Transverse colon (tissue), 4 donors: ENCODE results near the gene FBP2. TPM values are rescaled to one million over a fixed set of nuclear protein-coding genes. Genes with fewer than 3 reads are reported as not detected.

Experiments
- DNase-seq: peaks from one replicate; pipeline ENCODE4 v3.0.0-alpha.2; 2019
- H3K27ac ChIP-seq, 4 donors: fragments of 200-600 bp; sonication (generic); 2 replicates each; pipeline ENCODE4 v1.5.1; 2016 to 2018; ENCODE audit warnings: inconsistent platforms in 4 of 4
- H3K27me3 ChIP-seq: fragments of 200-600 bp; sonication (generic); 2 replicates; pipeline ENCODE4 v1.5.1; 2017; ENCODE audit warnings: inconsistent platforms
- H3K36me3 ChIP-seq, 4 donors: fragments of 200-600 bp; sonication (generic); 2 replicates each; pipeline ENCODE4 v1.5.1; 2017 to 2019; ENCODE audit warnings: inconsistent platforms in 4 of 4
- H3K4me1 ChIP-seq, 4 donors: fragments of 200-600 bp; sonication (generic); 2 replicates each; pipeline ENCODE4 v1.5.1; 2017 to 2020; ENCODE audit warnings: inconsistent platforms in 4 of 4
- H3K4me3 ChIP-seq, 4 donors: fragments of 200-600 bp; sonication (generic); 1 replicate in 1 of 4; 2 replicates in 3 of 4; pipeline versions ENCODE4 v1.5.1 to v1.6.1; 2017 to 2019; ENCODE audit warnings: inconsistent platforms in 4 of 4
- H3K9me3 ChIP-seq, 2 donors: fragments of 200-600 bp; sonication (generic); 2 replicates each; pipeline ENCODE4 v1.5.1; 2017 to 2019; ENCODE audit warnings: inconsistent platforms in 2 of 2
- CTCF ChIP-seq, 5 experiments: fragments of 200-600 bp in 3 of 5; fragments of 450-650 bp in 2 of 5; sonication (generic) in 3 of 5; IDR thresholded peaks; 1 replicate in 2 of 5; 2 replicates in 3 of 5; pipeline ENCODE4 v1.5.1; 2016 to 2017; ENCODE audit warnings: antibody characterized with exemption in 5 of 5, inconsistent platforms in 3 of 5, mild to moderate bottlenecking in 2 of 5, moderate library complexity in 1 of 5
- EP300 ChIP-seq: sonication (generic); formaldehyde crosslinking; IDR thresholded peaks from one replicate; pipeline ENCODE4 v1.6.1; 2017; ENCODE audit warnings: antibody characterized with exemption, low read depth
- POLR2A ChIP-seq: fragments of 450-650 bp; IDR thresholded peaks from one replicate; pipeline ENCODE4 v1.6.1; 2016; ENCODE audit warnings: antibody characterized with exemption, mild to moderate bottlenecking, moderate library complexity
- POLR2AphosphoS5 ChIP-seq, 3 donors: sonication (generic); formaldehyde crosslinking; IDR thresholded peaks; one replicate each; pipeline ENCODE4 v1.6.1; 2016; ENCODE audit warnings: antibody characterized with exemption in 3 of 3
- WGBS, 2 donors: methylation state at CpG; one replicate each; pipeline ENCODE4 v1.1.5; 2018; ENCODE audit warnings: low coverage in 1 of 2; 5-methylcytosine and 5-hydroxymethylcytosine counted together
- in situ Hi-C, 4 donors: fragments of 200-750 bp; cut with MboI; loops; one replicate each; pipeline versions ENCODE4 v1.15.0 to v1.15.1; 2017; ENCODE audit warnings: low sequenced_read_pairs in 3 of 4, low pct_ligation_motif_present in 1 of 4, low pct_unique_long_range_greater_than_20kb in 1 of 4
- intact Hi-C: fragments of 100-400 bp; cut with DNase I; formaldehyde crosslinking; loops from one replicate; pipeline ENCODE4 v1.15.1; 2023; ENCODE audit warnings: low total_unique reads
- total RNA-seq, 4 donors: library from RNA; depleted of rRNA; stranded (reverse); fragments of >200 nt; gene quantifications; one replicate each; pipeline ENCODE4 v1.1.0, GENCODE V29; 2016

The FBP2 gene
- total RNA-seq, 4 donors from 2014 or later: not detected

GRCh38 chr9:94624629-94625028 is 31.0 kb upstream of the FBP2 start:
- Histone ChIP-seq H3K27me3 (no peaks in the 10 kb centered on the region), H3K9me3 (no peaks in the 10 kb centered on the region), H3K4me3 (no peak overlapping the region), H3K4me1 (no peaks in the 10 kb centered on the region), H3K36me3 (no peaks in the 10 kb centered on the region), H3K27ac (no peak overlapping the region)
- no peak for DNase-seq
- TF ChIP-seq POLR2A (no peak), CTCF (IDR thresholded peaks at IDR 0.05) (no peak), EP300 (no peak), POLR2AphosphoS5 (IDR thresholded peaks at IDR 0.05) (no peak)
- in situ Hi-C loops: no loop called here
- intact Hi-C loops: loop anchor here (5.0 kb wide), 1 partner anchor 52 kb away; no protein-coding TSS in a partner anchor
- WGBS, 2 donors: 73 to 75% methylated on average over 4 of the region's 4 CpGs

GRCh38 chr9:94623253-94623652 is 29.6 kb upstream of the FBP2 start:
- TF ChIP-seq POLR2A (no peak), CTCF (IDR thresholded peaks at IDR 0.05) (peak; percentile 34 to 78 (median 55))
- intact Hi-C loops: loop anchor here (5.0 kb wide), 1 partner anchor 51 kb away; no protein-coding TSS in a partner anchor
- Histone ChIP-seq H3K27ac (peak overlapping the region in 1 of 4 donors; percentile 24), H3K36me3 (no peaks in the 10 kb centered on the region), H3K4me1 (no peaks in the 10 kb centered on the region), H3K27me3 (no peaks in the 10 kb centered on the region), H3K9me3 (no peaks in the 10 kb centered on the region), H3K4me3 (no peak overlapping the region)
- in situ Hi-C loops: no loop called here
- DNase-seq: peak; percentile 80
- WGBS, 2 donors: 46% methylated on average over 9 of the region's 9 CpGs; no CpG with 5 or more reads in 1 of the 2 donors

- no peak for TF ChIP-seq POLR2A
- no peak for TF ChIP-seq EP300
- TF ChIP-seq CTCF (IDR thresholded peaks at IDR 0.05): no peak
- no peaks in the 10 kb centered on the region for H3K27me3 ChIP-seq
- no peaks in the 10 kb centered on the region for H3K4me1 ChIP-seq
- intact Hi-C loops (loop anchor here (5.0 kb wide), 1 partner anchor 50 kb away; no protein-coding TSS in a partner anchor), in situ Hi-C loops (no loop called here)
- DNase-seq: no peak
- H3K27ac ChIP-seq: no peak overlapping the region
- WGBS, 2 donors: 88 to 89% methylated on average over 5 to 19 of the region's 19 CpGs
- no peaks in the 10 kb centered on the region for H3K9me3 ChIP-seq
- H3K36me3 ChIP-seq: no peaks in the 10 kb centered on the region
- no peak overlapping the region for H3K4me3 ChIP-seq
These were observed 28.6 kb upstream of the FBP2 start for GRCh38 chr9:94622087-94622800.

GRCh38 chr9:94619026-94619425 is 25.4 kb upstream of the FBP2 start:
- intact Hi-C loops: no loop called here

More at GRCh38 chr9:94619026-94619425, 25.4 kb upstream of the FBP2 start:
- H3K4me1 ChIP-seq: no peaks in the 10 kb centered on the region
- no peak for TF ChIP-seq EP300
- no peak for TF ChIP-seq CTCF (IDR thresholded peaks at IDR 0.05)
- TF ChIP-seq POLR2AphosphoS5 (IDR thresholded peaks at IDR 0.05): no peak
- TF ChIP-seq POLR2A: no peak
- 82 to 91% methylated on average over 4 of the region's 4 CpGs for WGBS, 2 donors
- no peak for DNase-seq
- H3K27me3 ChIP-seq: no peaks in the 10 kb centered on the region
- no peak overlapping the region for H3K4me3 ChIP-seq
- in situ Hi-C loops: no loop called here
- no peaks in the 10 kb centered on the region for H3K9me3 ChIP-seq
- H3K36me3 ChIP-seq: no peaks in the 10 kb centered on the region
- no peak overlapping the region for H3K27ac ChIP-seq
